Hepatic stellate cell (primary cell): ENCODE data around the gene OTUB2.

ENCODE experiments used
- DNase-seq: peaks from one replicate; pipeline ENCODE4 v3.0.0; 2011; ENCODE audit warnings: low spot score

Gene OTUB2

DNA sequence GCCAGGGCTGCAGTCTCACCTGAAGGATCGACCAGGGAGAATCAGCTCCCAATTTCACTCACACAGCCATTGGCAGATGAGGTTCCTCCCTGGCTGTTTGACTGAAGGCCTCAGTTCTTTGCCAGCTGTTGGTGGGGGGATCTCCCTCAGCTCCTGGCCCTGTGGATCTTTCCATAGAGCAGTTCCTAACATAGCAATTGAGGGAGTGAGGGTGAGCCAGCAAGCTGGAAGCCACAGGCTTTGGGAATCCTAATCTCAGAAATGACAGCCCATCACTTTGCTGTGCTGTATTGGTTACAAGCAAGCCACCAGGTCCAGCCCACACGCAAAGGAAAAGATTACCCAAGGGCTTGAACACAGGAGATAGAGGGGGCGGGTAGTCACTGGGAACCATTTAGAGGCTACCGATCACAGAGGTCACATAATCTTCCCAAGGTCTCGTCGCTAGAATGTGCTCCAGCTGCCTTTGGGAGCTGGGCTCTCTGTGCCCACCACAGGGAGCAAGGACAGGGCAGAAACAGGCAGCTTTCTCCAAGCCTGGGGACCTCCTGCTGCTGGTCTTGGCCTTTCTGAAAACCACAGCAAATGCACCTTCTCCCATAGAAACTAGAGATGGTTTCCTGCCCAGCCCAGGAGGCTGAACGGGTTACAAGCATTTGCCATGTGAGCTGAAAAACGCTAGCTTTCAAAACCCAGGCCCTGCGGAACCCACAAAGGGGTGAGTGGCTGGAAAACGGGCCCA, 4.6 kb upstream of the OTUB2 start:
- no peak for DNase-seq

DNA sequence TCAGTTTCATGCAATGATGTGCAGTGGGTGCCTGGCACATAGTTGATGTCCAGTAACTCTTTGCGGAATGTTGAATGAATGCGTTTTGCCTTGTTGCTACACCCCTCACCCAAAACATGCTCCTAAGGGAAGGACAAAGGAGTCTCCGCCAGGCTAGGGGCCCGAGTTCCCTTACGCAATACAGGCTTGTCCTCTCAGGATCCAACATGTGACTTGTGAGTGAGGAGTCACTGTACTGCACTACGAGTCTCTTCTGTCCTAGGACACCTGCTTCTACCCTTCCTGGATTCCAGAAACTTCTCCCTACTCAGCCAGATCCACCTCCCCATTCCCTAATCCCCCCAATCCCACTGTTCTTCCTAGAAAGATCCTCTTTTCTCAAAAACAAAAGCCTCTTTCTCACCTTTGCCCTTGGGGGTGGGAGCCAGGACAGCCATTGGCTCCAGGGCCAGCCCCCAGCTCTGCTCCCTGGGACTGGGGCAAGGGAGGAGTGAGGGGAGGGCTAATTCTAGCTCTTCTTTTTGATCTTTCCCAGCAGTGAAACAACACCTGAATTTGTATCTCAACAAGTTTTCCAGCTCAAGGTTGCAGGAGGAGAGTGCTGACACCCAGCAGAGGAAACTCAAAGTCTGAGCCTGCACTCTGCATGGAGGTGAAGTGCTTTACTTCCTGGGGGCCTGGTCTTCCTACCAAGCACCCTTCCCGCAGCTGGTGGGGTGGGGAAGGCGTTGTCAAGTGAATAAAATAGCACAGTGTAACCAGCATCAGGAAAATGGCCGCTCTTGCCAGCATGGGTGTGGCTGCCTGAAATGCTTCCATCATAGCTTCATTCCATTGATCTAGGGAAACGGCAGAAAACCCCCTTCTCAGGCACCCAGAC, 3.4 kb upstream of the OTUB2 start:
- no peak for DNase-seq

GRCh38 chr14:94024549-94024948, 1.6 kb upstream of the OTUB2 start:
- no peak for DNase-seq

DNA sequence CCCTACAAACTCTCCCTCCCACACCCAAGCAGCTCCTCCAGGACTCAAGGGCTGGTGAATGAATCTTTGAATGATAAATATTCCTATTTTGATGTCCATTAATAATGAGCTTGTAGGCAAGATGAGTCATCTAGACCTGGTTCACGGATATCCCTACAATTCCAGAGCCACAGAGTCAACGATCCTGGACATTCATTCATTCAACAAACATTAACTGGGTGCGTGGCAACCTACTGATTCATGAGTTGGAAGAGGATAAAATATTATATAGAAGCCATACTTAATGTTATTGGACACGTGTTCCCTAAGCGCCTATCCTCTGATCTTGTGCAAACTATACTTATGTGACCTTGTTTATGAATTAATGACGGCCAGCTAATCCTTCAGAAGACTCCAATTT, 420 bp upstream of the OTUB2 start:
- no peak for DNase-seq

DNA sequence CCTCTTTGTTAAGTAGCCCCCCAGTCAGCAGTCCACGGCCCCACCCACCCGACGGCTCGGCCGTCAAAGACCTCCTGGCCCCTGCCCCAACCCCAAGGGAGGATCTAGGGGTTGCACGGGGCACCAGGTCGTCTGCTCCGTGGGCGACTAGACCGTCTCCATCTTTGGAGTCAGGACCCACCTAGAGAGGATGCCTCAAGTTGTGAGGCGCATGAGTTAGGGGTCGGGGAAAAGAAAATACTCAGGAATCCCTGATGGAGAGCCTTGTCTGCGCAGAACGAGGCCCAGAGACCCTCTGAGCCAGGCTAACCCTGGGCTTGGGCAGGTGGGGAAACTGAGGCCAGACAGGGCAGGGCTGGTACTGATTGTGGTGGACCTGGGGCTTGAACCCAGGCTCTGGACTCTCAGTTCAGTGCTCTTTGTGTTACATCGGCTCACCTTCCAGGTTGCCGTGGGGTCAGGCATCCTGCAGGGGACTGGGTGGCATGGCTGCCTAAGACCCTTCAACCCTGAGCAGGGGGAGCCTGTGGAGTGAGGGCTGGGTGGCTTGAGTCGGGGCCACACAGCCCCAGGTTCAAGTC, 839 bp downstream of the OTUB2 start:
- DNase-seq, result no peak

GRCh38 chr14:94027566-94028449, 1.7 kb downstream of the OTUB2 start:
- no peak for DNase-seq

GRCh38 chr14:94028450-94028826, 2.3 kb downstream of the OTUB2 start:
- no peak for DNase-seq

DNA sequence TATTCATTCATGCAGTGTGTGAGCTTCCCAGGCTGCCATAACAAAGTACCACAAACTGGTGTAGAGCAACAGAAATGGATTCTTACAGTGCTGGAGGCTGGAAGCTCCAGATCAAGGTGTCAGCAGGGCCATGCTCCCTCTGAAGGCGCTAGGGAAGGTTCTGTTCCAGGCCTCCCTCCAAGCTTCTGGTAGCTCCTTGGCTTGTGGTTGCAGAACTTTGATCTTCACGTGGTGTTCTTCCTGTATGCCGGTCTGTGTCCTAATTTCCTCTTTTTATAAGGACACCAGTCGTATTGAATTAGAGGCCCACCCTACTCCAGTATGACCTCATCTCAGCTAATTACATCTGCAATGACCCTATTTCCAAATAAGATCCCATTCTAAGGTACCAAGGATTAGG, 3.1 kb downstream of the OTUB2 start:
- no peak for DNase-seq

DNA sequence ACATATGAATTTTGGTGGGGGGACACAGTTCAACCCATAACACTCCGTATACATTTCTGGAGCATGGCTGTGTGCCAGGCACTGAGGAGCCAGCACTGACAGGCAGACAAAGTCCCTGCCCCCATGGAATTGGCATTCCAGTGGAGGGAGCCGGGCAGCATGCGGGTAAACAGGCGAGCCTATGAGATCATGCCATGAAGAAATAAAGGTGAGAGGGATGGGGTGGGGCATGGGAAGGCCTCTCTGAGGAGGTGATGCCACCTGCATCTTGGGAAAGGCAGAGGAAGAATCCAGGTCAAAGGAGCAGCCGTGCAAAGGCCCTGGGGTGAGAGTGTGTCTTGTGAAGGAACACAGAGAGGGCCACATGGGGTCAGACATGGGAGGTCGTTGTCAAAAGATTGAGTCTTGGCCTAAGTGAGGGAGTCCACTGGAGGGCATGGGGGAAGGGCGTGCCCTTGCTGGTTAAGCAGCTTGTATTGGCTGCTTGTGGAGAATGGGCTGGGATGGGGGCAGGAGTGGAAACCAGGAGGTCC, 3.6 kb downstream of the OTUB2 start:
- DNase-seq, result no peak

DNA sequence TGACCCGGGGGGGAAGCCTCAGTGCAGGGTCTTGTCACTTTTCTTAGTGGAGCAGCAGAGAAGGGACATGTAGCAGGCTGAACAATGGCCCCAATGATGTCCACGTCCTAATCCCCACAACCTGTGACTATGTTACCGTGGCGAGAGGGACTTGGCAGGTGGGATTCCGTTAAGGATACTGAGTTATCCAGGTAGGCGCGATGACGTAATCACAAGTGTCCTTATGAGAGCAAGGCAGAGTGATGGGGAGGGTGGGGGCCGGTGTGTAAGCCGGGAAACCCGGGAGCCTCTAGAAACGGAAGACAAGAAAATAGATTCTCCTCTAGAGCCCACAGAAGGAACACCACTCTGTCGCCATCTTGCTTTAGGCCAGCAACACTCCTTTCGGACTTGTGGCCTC, 4.4 kb downstream of the OTUB2 start:
- no peak for DNase-seq

DNA sequence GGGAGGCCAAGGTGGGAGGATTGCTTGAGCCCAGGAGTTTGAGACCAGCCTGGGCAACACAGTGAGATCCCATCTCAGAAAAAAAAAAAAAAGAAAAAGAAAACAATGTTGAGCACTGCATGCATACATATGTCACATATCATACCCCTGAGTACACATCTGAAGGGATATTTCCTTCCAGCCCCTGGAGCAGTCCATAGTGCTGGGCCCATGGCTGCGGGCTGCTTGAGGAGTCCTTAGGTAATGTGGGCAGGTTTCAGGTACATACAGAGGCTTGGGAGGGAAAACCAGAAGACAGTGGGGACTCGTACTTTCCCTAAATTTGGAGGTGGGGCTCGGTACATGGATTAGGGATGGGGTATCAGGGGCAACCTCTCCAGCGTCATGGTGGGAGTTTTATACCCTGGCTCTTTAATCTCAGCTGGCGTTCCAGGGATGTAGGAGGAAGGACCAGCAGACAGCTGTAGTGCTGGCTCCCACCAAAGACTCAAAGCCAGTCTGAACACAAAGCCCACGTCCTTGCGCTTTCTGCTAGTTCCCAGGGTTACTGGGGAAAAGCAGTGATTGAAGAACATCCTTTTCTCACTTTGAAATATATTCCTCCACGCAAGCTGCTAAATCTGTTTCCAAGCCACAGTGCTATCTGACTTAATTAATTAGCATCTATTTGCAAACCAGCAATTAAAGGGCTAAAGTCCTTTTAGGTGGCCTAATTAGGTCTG, 5.2 kb downstream of the OTUB2 start:
- no peak for DNase-seq

- no peak for DNase-seq
Observed at GRCh38 chr14:94031883-94032279, 5.7 kb downstream of the OTUB2 start.

DNA sequence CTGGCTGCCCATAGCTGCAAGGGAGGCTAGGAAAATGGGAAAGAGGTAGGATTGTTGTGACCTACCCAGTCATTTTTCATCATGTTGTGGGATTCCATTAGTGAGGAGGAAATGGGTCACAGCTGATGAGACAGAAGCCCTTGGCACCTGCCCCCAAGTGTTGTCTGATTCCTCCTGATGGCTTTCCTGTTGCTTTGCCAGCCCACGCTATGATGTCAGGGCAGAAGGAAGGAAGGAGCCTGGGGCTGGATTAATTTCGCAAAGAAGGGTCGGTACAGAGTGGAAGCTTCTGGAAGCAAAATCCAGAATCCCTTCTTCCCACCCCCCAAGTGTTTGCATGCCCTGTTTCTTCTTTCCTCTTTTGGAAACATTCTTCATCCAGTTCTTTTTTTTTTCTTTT, 8.7 kb downstream of the OTUB2 start:
- no peak for DNase-seq

DNA sequence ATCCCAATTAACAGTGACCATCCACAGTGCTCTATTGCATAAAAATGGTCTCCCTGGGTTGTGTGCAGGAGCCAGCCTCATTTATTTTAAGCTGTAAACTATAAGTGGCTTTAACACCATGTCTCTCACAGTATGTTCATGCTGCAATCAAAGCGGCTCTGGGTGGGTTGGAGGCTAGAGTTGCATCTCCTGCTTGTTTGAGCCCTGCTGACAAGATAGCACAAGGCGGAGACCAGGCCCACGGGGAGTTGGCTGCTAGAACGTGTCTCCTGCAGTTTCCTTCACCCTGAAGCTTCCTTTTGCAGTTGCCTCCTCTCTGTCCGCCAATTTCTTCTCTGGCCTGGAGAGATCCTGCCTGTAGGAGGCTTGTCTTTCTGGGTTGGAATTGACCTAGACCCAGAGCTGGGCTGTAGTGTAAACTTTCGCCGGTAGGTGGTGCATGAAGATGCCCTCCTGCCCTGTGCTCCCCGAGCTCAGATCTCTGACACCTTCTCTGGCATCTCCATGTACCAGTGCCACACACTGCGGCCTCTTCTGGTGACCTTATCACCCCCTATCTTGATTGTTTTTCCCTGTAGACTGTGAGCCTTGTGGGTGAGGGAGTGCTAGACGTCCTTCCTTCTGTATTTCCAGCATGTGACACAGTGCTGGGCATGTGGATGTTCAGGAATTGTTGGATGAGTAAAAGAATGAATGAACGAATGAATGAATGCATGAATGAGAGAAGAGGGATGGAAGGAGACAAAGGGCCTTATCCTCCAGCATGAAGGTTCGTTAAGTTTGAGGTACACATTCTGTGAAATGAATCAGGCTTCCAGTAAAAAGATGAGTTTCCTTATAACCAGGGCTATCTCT, 10.4 kb downstream of the OTUB2 start:
- peak; percentile 86 for DNase-seq

DNA sequence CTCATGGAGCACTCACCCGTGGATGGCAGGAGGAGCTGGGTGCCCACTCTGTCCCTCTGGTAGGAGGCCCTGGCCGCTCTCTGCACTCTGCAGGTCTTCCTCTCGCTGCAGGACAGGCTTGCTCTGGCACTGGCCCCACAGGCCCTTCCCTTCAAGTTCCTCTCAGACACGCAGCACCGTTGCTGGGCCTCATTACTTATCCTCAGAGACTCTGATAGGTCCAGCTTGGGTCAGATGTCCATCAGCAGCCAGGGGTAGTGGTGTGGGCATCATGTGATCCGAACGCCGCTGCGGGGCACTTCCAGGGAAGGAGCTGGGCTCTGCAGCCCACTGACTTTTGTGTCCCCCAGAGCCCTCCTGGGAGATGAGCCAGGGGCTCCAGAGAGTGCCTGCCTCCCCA, 11.8 kb downstream of the OTUB2 start:
- DNase-seq, result no peak

DNA sequence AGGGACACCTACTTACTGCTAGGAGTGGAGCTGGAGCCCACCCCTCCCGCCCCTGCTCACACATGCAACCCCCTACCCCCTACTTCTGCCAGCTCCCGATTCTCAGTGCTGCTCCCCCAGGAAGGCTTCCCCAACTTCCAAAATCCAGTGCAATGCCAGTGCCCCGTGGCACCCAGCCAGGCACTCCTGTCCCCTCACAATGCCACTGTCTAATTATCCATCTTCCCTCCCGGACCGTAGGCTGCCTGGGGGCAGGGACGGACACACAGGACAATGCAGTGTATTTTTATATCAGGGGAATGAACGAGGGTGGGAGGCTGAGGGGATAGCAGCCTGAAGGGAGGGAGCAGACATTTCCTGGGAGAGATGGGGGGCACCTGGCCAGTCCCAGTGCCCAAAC, 12.4 kb downstream of the OTUB2 start:
- DNase-seq, result no peak

- DNase-seq, result no peak
Observed at GRCh38 chr14:94038921-94039629, 12.9 kb downstream of the OTUB2 start.

DNA sequence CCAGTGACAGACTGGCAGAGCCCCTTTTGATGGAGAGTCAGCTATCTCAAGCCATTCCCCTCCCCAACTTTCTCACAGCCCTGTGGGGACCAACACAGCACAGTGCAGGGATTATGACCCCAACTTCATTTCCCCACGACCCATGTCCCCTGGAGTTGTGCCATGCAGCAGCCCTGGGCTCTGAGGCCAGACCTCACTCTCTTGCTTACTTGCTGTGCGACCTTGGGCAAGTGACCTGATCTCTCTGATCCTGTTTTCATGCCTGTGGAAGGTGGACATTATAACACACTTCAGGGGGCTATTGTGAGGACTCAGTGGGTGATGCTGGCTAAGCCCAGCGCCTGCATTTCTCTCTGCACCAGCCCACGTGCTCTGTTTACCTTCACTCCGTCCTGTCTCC, 14.1 kb downstream of the OTUB2 start:
- DNase-seq, result no peak

DNA sequence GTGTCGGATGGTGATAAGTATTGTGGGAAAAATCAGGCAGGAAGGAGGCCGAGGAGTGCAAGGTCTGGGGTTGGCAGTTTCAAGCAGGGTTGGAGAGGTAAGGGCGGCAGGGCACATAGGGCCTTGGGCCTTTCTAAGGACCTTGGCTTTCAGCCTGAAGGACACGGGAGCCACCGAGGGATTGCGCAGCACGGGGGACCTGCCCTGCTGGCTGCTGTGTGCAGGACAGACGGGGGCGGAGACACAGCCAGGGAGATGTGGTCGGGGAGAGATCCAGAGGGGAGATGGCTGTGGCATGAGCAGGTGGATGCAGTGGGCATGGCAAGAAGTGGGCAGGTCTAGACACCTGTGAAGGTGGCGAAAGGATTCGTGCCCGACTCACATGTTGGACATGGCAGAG, 14.7 kb downstream of the OTUB2 start:
- DNase-seq, result no peak
